OCI-LY1 (cell line): ENCODE results near the gene SLCO3A1.

Experiments
- EZH2 ChIP-seq: fragments of 200-600 bp; sonication (generic), shearing (Covaris generic); IDR thresholded peaks from 2 replicates; pipeline ENCODE4 v1.8.0; 2017; ENCODE audit warnings: borderline replicate concordance, mixed run types, mild to moderate bottlenecking, antibody characterized with exemption, low read length, moderate library complexity, mixed read lengths
- TF ChIP-seq, protein P1 (sequence below): fragments of 200-600 bp; sonication (generic), shearing (Covaris generic); IDR thresholded peaks from 2 replicates; pipeline ENCODE4 v1.5.1; 2017; ENCODE audit warnings: mild to moderate bottlenecking, antibody characterized with exemption, low read length, moderate library complexity, mixed read lengths

DNA sequence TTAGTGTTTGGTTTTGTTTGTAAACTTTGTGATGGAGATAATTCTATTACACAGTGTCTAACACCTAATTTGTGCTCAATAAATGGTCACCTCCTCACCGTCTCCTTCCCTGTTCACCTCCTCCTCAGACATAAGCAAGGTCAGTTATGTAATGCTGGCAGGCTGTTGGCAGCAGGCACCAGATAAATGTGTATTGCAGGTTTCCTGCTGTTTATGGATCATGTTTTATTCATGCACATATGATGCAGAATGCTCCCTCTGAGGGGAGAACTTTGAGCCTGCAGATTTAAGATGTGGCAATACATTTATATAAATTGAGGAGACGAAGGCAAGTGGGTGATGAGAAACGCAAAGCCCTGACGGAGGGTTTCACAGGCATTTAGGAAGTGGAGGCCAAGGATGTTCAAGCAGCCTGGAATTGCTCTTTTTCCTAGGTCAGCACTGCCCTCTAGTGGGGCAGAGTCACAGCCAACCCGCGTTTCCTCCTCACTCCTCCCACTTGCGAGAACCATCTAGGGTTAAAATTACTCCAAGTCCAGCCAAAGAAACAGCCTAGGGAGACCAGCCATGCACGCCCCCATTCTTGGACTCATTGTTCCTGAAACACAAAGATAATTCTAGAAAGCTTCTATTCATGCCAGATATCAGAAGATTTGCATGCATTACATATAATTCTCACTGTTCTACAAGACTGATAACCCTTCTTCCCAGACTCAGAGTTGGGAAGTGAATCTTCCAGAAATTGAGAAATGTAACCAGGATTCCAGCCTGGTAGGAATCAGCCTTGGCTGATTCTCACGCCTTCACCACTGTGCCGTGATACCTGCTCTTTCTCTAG, 228.7 kb downstream of the SLCO3A1 start:
- TF ChIP-seq, protein P1, sequence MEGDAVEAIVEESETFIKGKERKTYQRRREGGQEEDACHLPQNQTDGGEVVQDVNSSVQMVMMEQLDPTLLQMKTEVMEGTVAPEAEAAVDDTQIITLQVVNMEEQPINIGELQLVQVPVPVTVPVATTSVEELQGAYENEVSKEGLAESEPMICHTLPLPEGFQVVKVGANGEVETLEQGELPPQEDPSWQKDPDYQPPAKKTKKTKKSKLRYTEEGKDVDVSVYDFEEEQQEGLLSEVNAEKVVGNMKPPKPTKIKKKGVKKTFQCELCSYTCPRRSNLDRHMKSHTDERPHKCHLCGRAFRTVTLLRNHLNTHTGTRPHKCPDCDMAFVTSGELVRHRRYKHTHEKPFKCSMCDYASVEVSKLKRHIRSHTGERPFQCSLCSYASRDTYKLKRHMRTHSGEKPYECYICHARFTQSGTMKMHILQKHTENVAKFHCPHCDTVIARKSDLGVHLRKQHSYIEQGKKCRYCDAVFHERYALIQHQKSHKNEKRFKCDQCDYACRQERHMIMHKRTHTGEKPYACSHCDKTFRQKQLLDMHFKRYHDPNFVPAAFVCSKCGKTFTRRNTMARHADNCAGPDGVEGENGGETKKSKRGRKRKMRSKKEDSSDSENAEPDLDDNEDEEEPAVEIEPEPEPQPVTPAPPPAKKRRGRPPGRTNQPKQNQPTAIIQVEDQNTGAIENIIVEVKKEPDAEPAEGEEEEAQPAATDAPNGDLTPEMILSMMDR: peak; percentile 75
- TF ChIP-seq EZH2: no peak
